Esophagus muscularis mucosa (tissue), 3 donors: ENCODE results near the gene NDEL1.

Experiments used
- CTCF ChIP-seq, 3 experiments: fragments of 200-600 bp in 2 of 3; fragments of 450-650 bp in 1 of 3; sonication (generic) in 2 of 3; IDR thresholded peaks; one replicate each; pipeline ENCODE4 v1.5.1; 2017 to 2019; ENCODE audit warnings: antibody characterized with exemption in 3 of 3, mild to moderate bottlenecking in 2 of 3, moderate library complexity in 1 of 3
- POLR2A ChIP-seq: fragments of 450-650 bp; IDR thresholded peaks from one replicate; pipeline ENCODE4 v1.6.1; 2017; ENCODE audit warnings: antibody characterized with exemption, moderate library complexity, mild to moderate bottlenecking, low read depth

DNA sequence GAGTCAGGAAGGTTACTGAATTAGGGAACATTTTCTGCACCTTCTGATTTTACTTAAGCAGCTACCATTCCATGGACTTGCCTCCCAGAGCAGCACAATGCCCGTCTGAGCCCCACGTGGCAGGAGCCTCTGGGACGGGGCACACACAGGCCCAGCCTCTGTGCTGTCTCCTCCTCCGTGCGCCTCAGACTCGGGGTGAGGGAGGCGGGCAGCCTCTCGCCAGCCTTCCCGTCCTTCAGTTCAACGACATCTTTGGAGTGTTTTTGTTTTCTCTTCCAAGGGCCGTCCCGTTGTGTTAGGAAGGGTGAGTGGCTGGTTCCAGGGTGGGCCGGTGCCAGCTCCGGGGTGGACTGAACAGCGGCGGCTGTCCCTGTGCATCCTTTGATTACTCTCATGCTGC lies 31.8 kb downstream of the NDEL1 start:
- TF ChIP-seq CTCF (IDR thresholded peaks at IDR 0.05) (no peak), POLR2A (no peak)
